IPS-18a (cell line): Measurements from ENCODE around the gene PGPEP1.
A peak's percentile ranks its signal among the peaks of the same experiment; 100 is the strongest.
"Not testable (repeated sequence)": the region's sequence is repeated elsewhere in the genome, so short reads cannot be mapped to it uniquely, and the experiment has no call there.

ENCODE experiments used
- H3K27ac ChIP-seq: one replicate; pipeline ENCODE4 v1.5.1; 2013; ENCODE audit warnings: low read length
- H3K27me3 ChIP-seq: one replicate; pipeline ENCODE4 v1.6.1; 2013; ENCODE audit warnings: mild to moderate bottlenecking, low read length; ENCODE audit not compliant: control insufficient read depth, insufficient read depth
- H3K36me3 ChIP-seq: one replicate; pipeline ENCODE4 v1.6.1; 2013; ENCODE audit warnings: low read depth, low read length; ENCODE audit not compliant: control insufficient read depth
- H3K4me1 ChIP-seq: one replicate; pipeline ENCODE4 v1.6.1; 2013; ENCODE audit warnings: low read depth, low read length; ENCODE audit not compliant: control insufficient read depth
- H3K4me3 ChIP-seq: one replicate; pipeline ENCODE4 v1.5.1; 2013; ENCODE audit warnings: low read length
- H3K9ac ChIP-seq: one replicate; pipeline ENCODE4 v1.6.1; 2013; ENCODE audit warnings: mild to moderate bottlenecking, low read length, moderate library complexity
- H3K9me3 ChIP-seq: one replicate; pipeline ENCODE4 v1.6.1; 2013; ENCODE audit warnings: low read depth, low read length; ENCODE audit not compliant: control insufficient read depth

PGPEP1 gene

DNA sequence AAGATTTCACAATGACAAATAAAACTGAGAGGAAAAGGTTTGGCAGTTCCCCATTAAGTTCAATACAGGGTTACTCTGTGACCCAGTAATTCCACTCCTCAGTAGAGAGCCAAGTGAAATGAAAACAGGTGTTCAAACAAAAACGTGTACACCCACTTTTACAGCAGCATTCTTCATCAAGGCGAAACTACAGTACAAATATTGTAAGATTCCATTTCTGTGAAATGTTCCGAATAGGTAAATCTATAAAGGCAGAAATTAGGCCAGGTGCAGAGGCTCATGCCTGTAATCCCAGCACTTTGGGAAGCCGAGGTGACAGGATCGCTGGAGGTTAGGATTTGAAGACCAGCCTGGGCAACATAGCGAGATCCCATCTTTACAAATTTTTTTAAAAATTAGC is 36.6 kb downstream of the PGPEP1 start:
- Histone ChIP-seq H3K9me3 (no peaks in the 10 kb centered on the region), H3K36me3 (no peaks in the 10 kb centered on the region), H3K4me3 (no peak overlapping the region), H3K27ac (no peak overlapping the region), H3K4me1 (peaks cover 12% of the 10 kb centered on the region), H3K9ac (no peak overlapping the region), H3K27me3 (no peaks in the 10 kb centered on the region)

DNA sequence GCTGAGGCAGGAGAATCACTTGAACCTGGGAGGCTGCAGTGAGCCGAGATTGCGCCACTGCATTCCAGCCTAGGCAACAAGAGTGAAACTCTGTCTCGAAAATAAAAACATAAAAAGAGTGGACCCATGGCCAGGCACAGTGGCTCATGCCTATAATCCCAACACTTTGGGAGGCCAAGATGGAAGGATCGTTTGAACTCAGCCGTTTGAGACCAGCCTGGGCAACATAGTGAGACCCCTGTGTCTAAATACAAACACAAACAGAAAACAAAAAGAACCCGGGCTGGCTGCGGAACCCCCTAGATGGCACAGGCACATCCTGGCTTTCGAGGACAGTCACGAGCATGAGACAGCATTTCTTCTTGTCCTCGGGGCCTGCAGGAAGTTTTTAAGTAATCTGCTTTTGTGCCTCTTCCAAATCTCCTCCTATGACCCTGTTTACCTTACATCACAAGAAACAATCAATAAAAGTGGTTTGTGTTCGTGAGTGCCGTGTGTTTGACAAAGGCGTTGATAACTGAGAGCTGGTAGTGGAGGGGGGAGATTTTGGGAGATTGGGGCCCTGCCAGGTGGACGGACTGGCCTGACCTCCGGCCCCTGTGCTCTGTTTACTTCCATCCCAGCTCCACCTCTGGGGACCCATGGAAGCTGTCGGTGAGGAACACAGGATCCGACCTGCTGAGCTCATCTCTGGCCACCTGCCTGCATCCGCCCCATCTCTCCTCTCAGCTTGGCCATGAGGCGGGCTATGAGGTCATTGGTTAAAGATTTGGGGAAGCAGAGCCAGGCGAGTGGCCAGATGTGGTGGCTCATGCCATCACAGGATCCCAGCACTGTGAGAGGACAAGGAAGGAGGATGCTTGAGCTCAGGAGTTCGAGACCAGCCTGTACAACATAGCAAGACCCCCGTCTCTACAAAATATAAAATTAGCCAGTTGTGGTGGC is 39.7 kb downstream of the PGPEP1 start:
- H3K27me3 ChIP-seq: no peaks in the 10 kb centered on the region
- H3K9ac ChIP-seq: no peak overlapping the region
- no peak overlapping the region for H3K4me3 ChIP-seq
- H3K9me3 ChIP-seq: no peaks in the 10 kb centered on the region
- H3K4me1 ChIP-seq: no peaks in the 10 kb centered on the region
- no peak overlapping the region for H3K27ac ChIP-seq
- H3K36me3 ChIP-seq: no peaks in the 10 kb centered on the region

DNA sequence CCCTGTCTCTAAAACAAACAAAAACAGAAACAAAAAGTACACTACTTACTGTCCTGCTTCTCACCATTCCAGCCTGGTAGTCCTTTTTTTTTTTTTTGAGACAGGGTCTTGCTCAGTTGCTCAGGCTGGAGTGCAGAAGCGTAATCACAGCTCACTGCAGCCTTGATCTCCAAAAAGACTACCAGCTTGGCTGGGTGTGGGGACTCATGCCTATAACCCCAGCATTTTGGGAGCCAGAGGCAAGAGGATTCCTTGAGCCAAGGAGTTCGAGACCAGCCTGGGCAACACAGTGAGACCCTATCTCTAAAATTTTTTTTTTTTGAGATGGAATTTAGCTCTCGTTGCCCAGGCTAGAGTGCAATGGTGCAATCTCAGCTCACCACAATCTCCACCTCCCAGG is 40.4 kb downstream of the PGPEP1 start:
- H3K27ac ChIP-seq: no peak overlapping the region
- H3K4me3 ChIP-seq: no peak overlapping the region
- H3K9me3 ChIP-seq: no peaks in the 10 kb centered on the region
- no peaks in the 10 kb centered on the region for H3K27me3 ChIP-seq
- no peak overlapping the region for H3K9ac ChIP-seq
- H3K4me1 ChIP-seq: no peaks in the 10 kb centered on the region
- H3K36me3 ChIP-seq: no peaks in the 10 kb centered on the region

DNA sequence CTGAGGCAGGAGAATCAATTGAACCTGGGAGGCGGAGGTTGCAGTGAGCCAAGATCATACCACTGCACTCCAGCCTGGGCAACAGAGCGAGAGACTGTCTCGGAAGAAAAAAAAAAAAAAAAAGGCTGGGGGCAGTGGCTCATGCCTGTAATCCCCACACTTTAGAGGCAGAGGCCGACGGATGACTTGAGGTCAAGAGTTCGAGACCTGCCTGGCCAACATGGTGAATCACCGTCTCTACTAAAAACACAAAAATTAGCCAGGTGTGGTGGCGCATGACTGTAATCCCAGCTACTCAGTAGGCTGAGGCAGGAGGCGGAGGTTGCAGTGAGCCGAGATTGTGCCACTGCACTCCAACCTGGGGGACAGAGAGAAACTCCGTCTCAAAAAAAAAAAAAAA is 43.2 kb downstream of the PGPEP1 start:
- H3K27me3 ChIP-seq: peaks cover 20% of the 10 kb centered on the region
- H3K9me3 ChIP-seq, H3K27ac ChIP-seq, H3K36me3 ChIP-seq, H3K9ac ChIP-seq, H3K4me1 ChIP-seq, H3K4me3 ChIP-seq: not testable (repeated sequence)

DNA sequence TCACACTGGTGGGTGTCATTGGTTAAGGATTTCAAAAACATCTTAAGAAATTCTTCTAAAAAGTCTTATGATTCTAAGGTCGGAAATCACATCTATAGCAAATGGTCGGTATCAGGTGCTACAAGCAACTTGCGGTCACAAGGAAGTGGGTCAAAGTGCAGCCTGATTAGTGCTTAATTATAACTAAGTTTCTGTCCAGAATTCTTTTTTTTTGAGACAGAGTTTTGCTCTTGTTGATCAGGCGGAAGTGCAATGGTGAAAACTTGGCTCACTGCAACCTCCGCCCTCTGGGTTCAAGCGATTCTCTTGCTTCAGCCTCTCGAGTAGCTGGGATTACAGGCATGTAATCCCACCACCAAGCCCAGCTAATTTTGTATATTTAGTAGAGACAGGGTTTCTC is 44.4 kb downstream of the PGPEP1 start:
- H3K27ac ChIP-seq: no peak overlapping the region
- H3K4me1 ChIP-seq: no peaks in the 10 kb centered on the region
- no peak overlapping the region for H3K4me3 ChIP-seq
- peaks cover 32% of the 10 kb centered on the region for H3K27me3 ChIP-seq
- no peaks in the 10 kb centered on the region for H3K9me3 ChIP-seq
- H3K9ac ChIP-seq: no peak overlapping the region
- H3K36me3 ChIP-seq: no peaks in the 10 kb centered on the region

DNA sequence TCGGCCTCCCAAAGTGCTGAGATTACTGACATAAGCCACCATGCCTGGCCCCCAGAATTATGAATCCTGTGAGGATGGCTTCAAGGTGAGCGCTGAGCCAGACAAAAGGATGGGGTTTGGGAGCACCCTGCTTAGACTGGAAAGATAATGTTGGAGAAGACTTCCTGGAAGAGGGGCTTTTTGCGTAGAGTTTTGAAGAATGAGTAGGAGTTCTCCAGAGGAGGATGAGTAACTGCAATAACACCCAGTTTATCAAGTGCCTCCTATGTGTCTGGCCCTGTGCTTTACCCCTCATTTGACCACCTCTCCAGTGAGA is 44.9 kb downstream of the PGPEP1 start:
- Histone ChIP-seq H3K9ac (no peak overlapping the region), H3K36me3 (no peaks in the 10 kb centered on the region), H3K4me1 (no peaks in the 10 kb centered on the region), H3K9me3 (no peaks in the 10 kb centered on the region), H3K4me3 (no peak overlapping the region), H3K27ac (no peak overlapping the region), H3K27me3 (peaks cover 32% of the 10 kb centered on the region)

DNA sequence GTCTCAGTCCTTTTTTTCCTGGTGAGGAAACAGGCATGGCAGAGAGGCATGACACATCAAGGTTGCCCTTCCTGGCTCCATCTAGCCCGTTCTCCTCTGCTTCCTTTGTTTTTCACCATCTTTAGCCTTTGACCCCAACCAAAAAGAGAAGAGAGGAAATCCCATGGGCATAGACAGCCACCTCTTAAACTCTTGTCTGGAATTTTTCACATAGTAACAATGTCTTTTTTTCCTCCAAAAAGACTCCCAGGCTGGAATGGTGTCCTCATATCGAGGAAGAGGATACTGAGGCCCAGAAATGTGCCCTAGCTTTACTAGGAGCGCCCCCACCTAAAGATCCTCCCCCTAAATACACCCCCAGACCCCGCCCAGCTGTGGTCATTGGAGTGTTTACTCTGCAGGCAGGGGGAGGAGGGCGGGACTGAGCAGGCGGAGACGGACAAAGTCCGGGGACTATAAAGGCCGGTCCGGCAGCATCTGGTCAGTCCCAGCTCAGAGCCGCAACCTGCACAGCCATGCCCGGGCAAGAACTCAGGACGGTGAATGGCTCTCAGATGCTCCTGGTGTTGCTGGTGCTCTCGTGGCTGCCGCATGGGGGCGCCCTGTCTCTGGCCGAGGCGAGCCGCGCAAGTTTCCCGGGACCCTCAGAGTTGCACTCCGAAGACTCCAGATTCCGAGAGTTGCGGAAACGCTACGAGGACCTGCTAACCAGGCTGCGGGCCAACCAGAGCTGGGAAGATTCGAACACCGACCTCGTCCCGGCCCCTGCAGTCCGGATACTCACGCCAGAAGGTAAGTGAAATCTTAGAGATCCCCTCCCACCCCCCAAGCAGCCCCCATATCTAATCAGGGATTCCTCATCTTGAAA is 45.5 kb downstream of the PGPEP1 start, which contains the start of gene GDF15:
Gene GDF15, plus strand, starts transcription at position 484 of the 868 bp plus-strand sequence. Its CDS starts 32 bp downstream, at position 516.
- Histone ChIP-seq H3K4me3 (peak within 1 kb of the TSS; percentile 0), H3K4me1 (no peaks in the 10 kb centered on the region), H3K9ac (no peak within 1 kb of the TSS), H3K27ac (no peak within 1 kb of the TSS), H3K9me3 (no peaks in the 10 kb centered on the region), H3K27me3 (peaks cover 32% of the 10 kb centered on the region), H3K36me3 (no peaks in the 10 kb centered on the region)

DNA sequence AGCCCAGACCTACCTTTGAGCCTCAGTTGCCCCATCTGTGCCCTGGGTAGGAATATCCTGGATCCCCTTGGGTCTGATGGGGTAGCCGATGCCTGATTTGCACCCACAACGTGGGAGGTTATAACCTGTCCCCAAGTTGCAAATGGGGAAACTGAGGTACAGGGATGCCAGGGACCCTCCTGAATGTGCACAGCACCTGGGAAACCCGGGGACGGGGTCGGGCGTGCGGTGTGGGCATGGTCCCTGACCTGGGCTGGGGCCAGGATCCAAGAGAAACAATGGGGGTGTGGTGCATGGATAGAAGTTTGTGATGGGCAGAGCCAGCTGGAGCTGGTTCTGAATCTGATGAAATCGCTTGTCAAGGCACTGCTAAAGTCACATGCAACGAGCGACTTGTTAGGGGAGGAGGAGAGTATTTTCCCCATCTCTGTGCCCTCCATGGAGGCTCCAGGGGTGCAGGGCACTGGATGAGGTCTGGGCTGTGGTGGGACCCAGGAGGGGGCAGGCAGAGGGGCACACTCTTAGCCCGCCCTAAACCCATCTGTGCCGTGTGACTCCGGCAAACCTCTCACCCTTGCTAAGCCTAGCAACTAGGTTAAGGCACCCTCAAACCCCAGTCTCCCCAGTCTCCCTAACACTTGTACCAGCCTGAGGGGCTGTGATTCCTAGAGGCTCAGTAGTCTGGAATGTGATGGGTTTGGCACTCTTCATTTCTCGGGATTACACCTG is 46.3 kb downstream of the PGPEP1 start:
- no peaks in the 10 kb centered on the region for H3K9me3 ChIP-seq
- H3K4me3 ChIP-seq: peak overlapping the region; percentile 0
- H3K27me3 ChIP-seq: peaks cover 32% of the 10 kb centered on the region
- H3K9ac ChIP-seq: no peak overlapping the region
- H3K36me3 ChIP-seq: no peaks in the 10 kb centered on the region
- H3K27ac ChIP-seq: no peak overlapping the region
- no peaks in the 10 kb centered on the region for H3K4me1 ChIP-seq

DNA sequence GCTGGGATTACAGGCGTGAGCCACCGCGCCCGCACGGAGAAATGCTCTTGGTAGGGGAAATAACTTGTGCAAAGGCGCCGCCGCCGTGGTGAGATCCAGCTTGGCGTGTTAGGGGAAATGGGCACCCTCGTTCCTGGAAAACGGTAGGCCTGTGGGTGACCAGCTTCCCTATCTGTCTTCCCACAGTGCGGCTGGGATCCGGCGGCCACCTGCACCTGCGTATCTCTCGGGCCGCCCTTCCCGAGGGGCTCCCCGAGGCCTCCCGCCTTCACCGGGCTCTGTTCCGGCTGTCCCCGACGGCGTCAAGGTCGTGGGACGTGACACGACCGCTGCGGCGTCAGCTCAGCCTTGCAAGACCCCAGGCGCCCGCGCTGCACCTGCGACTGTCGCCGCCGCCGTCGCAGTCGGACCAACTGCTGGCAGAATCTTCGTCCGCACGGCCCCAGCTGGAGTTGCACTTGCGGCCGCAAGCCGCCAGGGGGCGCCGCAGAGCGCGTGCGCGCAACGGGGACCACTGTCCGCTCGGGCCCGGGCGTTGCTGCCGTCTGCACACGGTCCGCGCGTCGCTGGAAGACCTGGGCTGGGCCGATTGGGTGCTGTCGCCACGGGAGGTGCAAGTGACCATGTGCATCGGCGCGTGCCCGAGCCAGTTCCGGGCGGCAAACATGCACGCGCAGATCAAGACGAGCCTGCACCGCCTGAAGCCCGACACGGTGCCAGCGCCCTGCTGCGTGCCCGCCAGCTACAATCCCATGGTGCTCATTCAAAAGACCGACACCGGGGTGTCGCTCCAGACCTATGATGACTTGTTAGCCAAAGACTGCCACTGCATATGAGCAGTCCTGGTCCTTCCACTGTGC is 47.9 kb downstream of the PGPEP1 start:
- Histone ChIP-seq H3K4me1 (no peaks in the 10 kb centered on the region), H3K27me3 (peaks cover 32% of the 10 kb centered on the region), H3K4me3 (peak overlapping the region; percentile 33), H3K27ac (no peak overlapping the region), H3K36me3 (no peaks in the 10 kb centered on the region), H3K9ac (no peak overlapping the region), H3K9me3 (no peaks in the 10 kb centered on the region)

DNA sequence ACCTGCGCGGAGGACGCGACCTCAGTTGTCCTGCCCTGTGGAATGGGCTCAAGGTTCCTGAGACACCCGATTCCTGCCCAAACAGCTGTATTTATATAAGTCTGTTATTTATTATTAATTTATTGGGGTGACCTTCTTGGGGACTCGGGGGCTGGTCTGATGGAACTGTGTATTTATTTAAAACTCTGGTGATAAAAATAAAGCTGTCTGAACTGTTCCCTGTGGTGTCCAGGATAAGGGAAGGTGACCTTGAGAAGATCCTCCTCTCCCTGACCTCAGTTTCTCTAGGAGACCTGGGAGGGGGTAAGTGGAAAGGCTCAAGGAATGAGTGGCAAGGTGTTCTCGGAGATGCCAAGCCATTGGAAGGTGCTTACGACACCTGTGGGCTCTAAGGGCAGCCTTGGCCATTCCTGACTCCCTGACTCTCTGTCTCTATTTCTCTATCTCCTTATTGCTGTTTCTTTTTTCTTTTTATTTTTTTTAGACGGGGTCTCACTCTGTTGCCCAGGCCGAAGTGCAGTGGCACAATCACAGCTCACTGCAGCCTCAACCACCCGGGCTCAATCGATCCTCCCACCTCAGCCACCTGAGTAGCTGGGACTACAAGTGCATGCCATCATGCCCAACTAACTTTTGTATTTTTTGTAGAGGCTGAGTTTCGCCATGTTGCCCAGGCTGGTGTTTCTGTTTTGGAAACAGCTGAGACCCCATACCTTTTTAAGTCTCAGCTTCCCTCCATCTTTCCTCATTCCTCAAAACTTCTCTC is 48.7 kb downstream of the PGPEP1 start:
- H3K4me1 ChIP-seq: no peaks in the 10 kb centered on the region
- no peak overlapping the region for H3K9ac ChIP-seq
- H3K9me3 ChIP-seq: no peaks in the 10 kb centered on the region
- H3K4me3 ChIP-seq: peak overlapping the region; percentile 33
- no peak overlapping the region for H3K27ac ChIP-seq
- peaks cover 32% of the 10 kb centered on the region for H3K27me3 ChIP-seq
- H3K36me3 ChIP-seq: no peaks in the 10 kb centered on the region
